ENCODE data around the gene PAEP.
"Not testable (repeated sequence)": the region's sequence is repeated elsewhere in the genome, so short reads cannot be mapped to it uniquely, and the experiment has no call there.

Gene PAEP

DNA sequence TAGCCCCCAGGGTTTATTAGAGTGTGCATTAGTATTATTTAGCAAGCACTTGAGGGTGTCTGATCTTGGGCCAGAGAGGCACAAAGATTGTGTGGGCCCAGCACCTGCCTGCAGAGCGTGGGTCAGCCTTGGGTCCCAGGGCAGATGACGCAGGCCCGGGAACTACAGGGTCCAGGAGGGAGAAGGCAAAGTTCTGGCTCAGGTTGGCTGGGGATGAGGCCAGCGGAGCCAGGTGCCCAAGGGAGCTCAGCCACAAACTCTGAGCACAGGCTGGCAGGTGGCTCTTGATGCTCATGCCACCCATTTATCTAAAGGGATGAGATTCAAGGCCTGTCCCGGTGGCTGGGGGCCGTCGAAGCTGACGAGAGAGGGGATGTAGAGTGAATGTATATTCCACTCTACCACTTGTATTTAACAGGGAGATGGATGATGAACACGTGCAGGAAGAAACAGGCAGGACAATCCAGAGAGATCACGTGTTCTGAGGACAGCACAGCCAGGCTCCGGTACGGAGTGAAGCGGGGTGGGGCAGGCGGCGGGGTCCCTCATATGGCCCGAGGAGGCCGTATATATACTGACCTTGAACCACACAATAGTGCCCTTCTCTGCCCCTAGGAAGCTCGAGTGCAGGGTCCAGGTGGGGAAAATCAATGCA, 16.4 kb upstream of the PAEP start:
- no peak for DNase-seq
- no peaks in the 10 kb centered on the region for H3K9me3 ChIP-seq (ENCODE audit: severe bottlenecking)
- no peak for TF ChIP-seq CTCF (IDR thresholded peaks at IDR 0.05; ENCODE audit: low read depth, low read length)
- H3K27ac ChIP-seq: no peak overlapping the region
- no peak overlapping the region for H3K4me3 ChIP-seq (ENCODE audit: low read depth, low read length)
- H3K27me3 ChIP-seq (ENCODE audit: insufficient read depth, low read depth, severe bottlenecking): no peaks in the 10 kb centered on the region
- H3K36me3 ChIP-seq: no peaks in the 10 kb centered on the region

- H3K4me3 ChIP-seq (ENCODE audit: low read depth, low read length); DNase-seq; H3K9me3 ChIP-seq (ENCODE audit: severe bottlenecking); H3K27me3 ChIP-seq (ENCODE audit: insufficient read depth, low read depth, severe bottlenecking); H3K27ac ChIP-seq; H3K36me3 ChIP-seq: not testable (repeated sequence)
Observed at GRCh38 chr9:135545646-135546176, 15.8 kb upstream of the PAEP start, which contains the start of gene OBP2A. Gene OBP2A, plus strand, starts transcription at chr9:135546126. Its CDS starts 55 bp downstream, at chr9:135546181.

DNA sequence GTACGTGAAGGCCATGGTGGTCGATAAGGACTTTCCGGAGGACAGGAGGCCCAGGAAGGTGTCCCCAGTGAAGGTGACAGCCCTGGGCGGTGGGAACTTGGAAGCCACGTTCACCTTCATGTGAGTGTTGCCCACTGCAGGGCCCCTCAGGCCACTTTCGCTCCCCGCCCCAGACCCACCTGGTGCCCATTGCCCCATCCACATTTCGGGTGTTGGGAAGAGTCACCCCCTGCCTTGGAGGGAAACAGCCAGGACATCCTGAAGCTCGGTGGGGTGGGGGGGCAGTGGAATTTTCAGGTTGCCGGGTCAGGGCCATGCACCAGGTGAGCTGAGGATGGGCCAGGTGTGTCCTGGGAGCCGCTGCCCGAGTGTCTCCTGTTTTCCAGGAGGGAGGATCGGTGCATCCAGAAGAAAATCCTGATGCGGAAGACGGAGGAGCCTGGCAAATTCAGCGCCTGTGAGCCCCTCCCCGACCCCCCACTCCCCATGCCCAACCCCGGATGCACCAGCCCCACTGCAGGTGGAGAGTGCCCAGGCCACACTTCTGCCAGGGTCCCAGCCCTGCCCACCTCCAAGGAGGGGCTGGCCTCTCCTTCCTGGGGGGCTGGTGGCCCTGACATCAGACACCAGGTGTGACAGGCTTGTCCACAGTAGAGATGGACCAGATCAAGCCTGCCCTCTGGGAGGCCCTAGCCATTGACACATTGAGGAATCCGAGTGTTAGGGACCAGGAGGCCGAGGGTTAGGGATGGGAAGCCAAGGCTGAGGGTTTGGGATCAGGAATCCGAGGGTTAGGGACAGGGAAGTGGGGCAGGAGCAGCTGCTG, 14.6 kb upstream of the PAEP start:
- H3K36me3 ChIP-seq; H3K4me3 ChIP-seq (ENCODE audit: low read depth, low read length); H3K27me3 ChIP-seq (ENCODE audit: insufficient read depth, low read depth, severe bottlenecking); H3K27ac ChIP-seq; DNase-seq; H3K9me3 ChIP-seq (ENCODE audit: severe bottlenecking): not testable (repeated sequence)

DNA sequence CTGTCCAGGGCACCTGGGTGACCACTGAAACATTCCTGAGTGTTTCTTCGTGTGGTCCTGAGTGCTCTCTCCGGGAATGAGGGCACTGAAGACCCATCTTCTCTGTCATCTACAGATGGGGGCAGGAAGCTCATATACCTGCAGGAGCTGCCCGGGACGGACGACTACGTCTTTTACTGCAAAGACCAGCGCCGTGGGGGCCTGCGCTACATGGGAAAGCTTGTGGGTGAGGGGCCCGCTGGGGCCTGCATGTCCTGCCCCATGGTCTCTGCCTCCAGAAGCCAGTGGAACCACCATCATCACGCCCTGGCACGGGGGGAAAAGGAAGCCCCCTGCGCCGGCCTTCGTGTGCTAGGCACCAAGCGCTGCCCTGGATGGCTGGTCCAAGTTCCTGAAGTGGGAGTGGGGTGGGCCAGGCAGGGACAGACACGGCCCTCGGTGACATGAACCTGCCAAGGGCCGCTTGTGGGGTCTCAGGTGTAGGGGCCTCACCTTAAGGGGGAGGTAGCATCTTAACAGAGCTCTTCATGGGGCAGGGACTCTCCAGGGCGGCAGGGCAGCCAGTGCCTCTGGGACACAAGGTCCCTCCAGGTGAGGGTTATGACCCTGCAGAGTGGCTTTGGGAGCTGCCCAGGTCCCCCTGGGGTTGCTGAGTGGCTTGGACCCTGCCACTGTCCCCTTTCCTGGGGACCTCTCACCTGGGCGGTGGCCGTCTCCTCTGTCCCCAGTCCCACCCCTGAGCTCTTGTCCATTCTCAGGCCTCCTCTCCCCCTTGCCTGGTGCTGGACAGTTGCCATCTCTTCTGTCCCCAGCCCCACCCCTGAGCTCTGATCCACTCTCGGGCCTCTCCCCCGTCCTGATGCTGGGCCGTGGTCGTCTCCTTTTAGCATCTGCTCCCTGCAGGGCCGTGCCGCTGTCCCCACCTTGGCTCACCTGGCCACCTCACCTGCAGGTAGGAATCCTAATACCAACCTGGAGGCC, 13.5 kb upstream of the PAEP start:
- no peak overlapping the region for H3K4me3 ChIP-seq (ENCODE audit: low read depth, low read length)
- no peak for DNase-seq
- TF ChIP-seq CTCF (IDR thresholded peaks at IDR 0.05; ENCODE audit: low read depth, low read length): no peak

DNA sequence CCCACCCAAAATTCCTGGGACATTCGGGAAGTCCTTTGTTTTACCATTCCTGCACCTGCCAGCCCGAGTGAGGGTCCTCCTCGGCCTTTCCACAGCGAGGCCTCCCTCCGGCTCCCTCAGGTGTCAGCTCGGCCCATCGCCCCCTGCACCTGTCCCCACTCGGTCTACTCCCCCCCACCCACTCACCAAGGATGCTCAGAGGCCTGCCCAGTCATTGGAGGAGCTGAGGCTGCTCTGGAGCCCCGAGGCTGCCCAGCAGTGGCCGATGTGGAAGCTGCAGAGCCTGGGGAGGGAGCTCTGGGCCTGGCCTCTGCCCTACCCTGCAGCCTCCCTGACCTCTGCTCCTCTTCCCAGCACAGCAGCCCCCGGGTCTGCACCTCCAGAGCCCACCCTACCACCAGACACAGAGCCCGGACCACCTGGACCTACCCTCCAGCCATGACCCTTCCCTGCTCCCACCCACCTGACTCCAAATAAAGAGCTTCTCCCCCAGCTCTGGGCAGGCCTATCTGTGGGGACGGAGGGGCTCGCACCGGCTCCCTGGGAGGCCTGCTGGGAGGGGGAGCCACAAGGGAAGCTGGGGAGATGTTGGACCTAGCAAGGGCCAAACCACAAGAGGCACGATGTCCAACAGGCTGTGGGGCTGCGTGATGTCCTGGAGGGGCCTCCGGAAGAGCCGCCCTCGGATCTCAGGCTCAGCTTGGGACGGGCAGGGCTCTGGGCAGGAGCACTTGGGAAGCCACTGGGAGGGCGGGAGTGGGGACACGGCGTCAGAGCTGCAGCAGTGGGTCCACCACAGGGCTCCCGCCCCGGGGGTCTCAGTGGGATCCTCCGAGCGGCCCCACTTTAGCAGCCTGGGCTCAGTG, 11.8 kb upstream of the PAEP start:
- not testable (repeated sequence) for DNase-seq; H3K27me3 ChIP-seq (ENCODE audit: insufficient read depth, low read depth, severe bottlenecking); H3K4me3 ChIP-seq (ENCODE audit: low read depth, low read length)

More for the DNA sequence above, 13.5 kb upstream of the PAEP start:
- Histone ChIP-seq H3K36me3 (no peaks in the 10 kb centered on the region), H3K27ac (no peak overlapping the region), H3K27me3 (ENCODE audit: insufficient read depth, low read depth, severe bottlenecking) (no peaks in the 10 kb centered on the region), H3K9me3 (ENCODE audit: severe bottlenecking) (no peaks in the 10 kb centered on the region)

GRCh38 chr9:135550344-135550918, 11.1 kb upstream of the PAEP start:
- H3K27me3 ChIP-seq (ENCODE audit: insufficient read depth, low read depth, severe bottlenecking): no peaks in the 10 kb centered on the region
- H3K9me3 ChIP-seq (ENCODE audit: severe bottlenecking): no peaks in the 10 kb centered on the region
- no peak for DNase-seq
- no peak overlapping the region for H3K27ac ChIP-seq
- H3K4me3 ChIP-seq (ENCODE audit: low read depth, low read length): no peak overlapping the region
- no peak for TF ChIP-seq CTCF (IDR thresholded peaks at IDR 0.05; ENCODE audit: low read depth, low read length)
- no peaks in the 10 kb centered on the region for H3K36me3 ChIP-seq

More for the DNA sequence above, 11.8 kb upstream of the PAEP start:
- not testable (repeated sequence) for H3K36me3 ChIP-seq; H3K27ac ChIP-seq; H3K9me3 ChIP-seq (ENCODE audit: severe bottlenecking)
